Cerebellar cortex (tissue), 1 donor: ENCODE results near the gene DNAH14.
"Not testable (repeated sequence)": the region's sequence is repeated elsewhere in the genome, so short reads cannot be mapped to it uniquely, and the experiment has no call there.

Source experiments
- DNase-seq: peaks from one replicate; pipeline ENCODE4 v3.0.0-alpha.2; 2015; ENCODE audit warnings: low spot score

Gene DNAH14

DNA sequence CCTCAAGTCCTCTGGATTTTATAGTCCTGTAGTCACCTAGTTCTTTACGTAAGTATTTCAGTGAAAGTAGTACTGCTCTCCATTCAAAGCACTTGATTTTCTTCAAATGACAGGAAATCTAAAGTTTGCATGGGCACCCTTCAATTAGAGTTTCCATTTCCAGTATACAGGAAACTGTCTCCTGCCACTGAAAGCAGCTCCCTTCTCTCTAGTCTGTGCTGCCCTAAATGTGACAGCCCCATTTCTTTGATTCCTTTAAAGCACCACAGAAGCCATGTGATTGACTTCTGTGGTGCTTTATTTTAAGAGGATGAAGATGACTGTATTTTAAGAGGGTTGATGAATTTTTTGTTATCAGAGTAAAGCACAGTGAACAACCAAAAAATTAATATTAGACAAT is 226.1 kb downstream of the DNAH14 start:
- DNase-seq: no peak

DNA sequence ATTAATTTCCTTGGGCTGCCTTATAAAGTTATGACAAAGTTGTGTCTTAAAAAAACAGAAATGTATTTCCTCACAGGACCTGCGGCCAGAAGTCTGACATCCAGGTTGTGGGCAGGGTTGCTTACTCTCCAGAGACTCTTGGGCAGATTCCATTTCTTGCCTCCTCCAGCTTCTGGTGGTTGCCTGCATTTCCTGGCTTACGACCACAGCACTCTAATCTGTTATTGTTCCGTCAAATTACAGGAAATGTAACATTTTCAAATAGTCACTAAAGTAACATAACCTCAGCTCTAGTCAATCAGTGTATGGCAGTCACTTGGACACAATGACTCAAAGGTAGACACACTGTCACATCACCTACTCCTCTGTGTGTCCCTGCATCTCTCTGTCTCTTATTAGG is 226.8 kb downstream of the DNAH14 start:
- DNase-seq: no peak

GRCh38 chr1:225158291-225158690 is 228.8 kb downstream of the DNAH14 start:
- DNase-seq: no peak

DNA sequence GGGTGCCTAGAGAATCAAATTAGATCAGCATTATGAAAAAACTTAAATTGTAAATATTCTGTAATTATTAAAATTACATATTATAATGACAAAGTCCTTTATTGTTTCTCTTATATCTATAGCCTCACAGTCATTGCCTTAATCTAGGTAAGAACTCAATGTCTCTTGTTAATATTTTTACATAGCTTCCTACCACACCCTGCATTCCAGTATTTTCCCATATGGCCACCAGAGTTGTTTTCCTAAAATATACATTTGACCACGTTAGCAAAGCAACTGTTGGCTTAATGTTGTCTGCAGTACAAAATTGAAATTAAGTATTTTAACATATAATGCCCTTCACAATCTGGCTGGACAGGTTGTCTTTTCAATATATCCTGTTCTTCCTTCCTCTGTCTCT is 230.3 kb downstream of the DNAH14 start:
- no peak for DNase-seq

- DNase-seq: not testable (repeated sequence)
These were observed 247.9 kb downstream of the DNAH14 start for GRCh38 chr1:225177409-225177808.

- no peak for DNase-seq
These were observed 250.2 kb downstream of the DNAH14 start for GRCh38 chr1:225179686-225180085.

DNA sequence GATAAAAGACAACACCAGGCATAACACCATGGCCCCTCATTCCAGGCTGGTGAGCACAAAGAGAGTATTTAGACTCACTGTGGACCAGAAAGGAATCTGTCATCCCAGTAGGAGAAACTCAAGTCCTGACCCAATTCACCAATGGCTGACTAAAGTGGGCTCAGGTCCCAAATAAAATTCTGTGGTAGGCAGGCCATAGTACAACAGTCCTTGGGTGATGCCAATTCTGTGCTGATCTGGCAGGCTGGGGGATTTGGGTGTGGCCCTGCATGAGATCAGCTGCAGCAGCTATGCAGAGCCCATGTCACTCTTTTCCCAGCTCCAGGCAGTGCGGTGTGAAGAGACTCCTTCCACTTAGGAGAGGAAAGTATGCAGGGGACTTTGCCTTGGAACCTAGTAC is 253.2 kb downstream of the DNAH14 start:
- DNase-seq: no peak

DNA sequence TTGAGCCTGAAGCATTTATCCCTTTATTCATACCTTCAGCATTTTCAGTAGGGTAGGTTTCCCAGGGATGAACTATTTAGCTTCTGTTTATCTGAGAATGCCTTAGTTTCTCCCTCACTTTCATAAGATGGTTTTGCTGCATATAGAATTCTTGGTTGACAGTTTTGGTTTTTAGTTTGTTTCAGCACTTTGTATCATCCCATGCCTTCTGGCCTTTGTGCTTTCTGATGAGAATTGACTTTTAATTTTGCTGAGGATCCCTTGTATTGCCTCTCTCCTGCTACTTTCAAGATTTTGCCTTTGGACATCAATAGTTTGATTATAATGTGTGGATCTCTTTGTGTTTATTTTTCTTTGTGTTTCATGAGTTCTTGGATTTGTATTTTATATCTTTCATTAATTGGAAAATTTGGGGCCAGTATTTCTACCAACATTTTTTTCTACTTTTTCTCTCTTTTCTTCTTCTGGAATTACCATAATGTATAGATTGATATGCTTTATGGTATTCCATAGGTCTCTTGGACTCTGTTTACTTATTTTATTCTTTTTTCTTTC is 261.8 kb downstream of the DNAH14 start:
- no peak for DNase-seq

DNA sequence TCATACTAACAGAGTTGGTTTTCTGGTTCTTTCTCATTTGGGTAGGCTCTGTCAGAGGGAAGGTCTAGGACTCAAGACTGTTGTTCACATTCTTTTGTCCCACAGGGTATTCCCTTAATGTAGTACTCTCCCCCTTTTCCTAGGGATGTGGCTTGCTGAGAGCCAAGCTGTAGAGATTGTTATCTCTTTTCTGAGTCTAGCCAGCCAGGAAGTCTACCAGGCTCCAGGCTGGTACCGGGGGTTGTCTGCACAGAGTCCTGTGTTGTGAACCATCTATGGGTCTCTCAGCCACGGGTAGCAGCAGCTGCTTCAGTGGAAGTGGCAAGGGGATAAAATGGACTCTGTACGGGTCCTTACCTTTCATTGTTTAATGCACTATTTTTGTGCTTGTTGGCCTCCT is 272.0 kb downstream of the DNAH14 start:
- DNase-seq: no peak

DNA sequence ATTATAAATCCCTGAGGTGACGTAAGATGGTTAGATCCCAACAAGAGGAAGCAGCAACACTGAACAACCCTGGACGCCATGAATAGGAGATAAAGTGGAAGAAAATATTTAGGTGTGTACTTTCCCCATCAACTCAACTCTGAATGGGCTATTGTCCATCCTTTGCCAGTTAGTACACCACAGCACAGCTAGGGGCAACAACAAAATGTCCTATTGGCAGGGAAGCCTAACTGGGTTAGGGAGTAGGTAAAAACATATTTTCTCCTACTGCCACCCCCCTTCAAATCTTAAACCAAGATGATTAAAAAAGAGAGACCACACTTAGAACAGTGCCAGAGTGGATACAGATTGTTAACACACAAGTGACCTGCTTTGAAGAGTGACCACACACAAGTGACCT is 278.3 kb downstream of the DNAH14 start:
- DNase-seq: no peak

GRCh38 chr1:225209153-225209552 is 279.7 kb downstream of the DNAH14 start:
- DNase-seq: no peak

DNA sequence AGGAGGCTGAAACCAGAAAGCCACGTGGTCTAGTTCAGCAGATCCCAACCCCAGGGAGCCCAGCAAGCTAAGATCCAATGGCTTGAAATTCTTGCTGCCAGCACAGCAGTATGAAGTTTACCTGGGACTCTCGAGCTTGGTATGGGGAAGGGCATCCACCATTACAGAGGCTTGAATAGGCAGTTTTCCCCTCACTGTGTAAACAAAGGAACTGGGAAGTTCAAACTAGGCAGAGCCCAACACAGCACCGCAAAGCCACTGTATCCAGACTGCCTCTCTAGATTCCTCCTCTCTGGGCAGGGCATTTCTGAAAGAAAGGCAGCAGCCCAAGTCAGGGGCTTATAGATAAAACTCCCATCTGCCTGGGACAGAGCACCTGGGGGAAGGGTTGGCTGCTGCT is 280.7 kb downstream of the DNAH14 start:
- not testable (repeated sequence) for DNase-seq

- DNase-seq: not testable (repeated sequence)
These were observed 282.4 kb downstream of the DNAH14 start for GRCh38 chr1:225211694-225212442.

- DNase-seq: no peak
These were observed 294.8 kb downstream of the DNAH14 start for GRCh38 chr1:225224287-225224686.

GRCh38 chr1:225225681-225226080 is 296.2 kb downstream of the DNAH14 start:
- DNase-seq: no peak

- DNase-seq: no peak
These were observed 299.4 kb downstream of the DNAH14 start for GRCh38 chr1:225228871-225229303.

DNA sequence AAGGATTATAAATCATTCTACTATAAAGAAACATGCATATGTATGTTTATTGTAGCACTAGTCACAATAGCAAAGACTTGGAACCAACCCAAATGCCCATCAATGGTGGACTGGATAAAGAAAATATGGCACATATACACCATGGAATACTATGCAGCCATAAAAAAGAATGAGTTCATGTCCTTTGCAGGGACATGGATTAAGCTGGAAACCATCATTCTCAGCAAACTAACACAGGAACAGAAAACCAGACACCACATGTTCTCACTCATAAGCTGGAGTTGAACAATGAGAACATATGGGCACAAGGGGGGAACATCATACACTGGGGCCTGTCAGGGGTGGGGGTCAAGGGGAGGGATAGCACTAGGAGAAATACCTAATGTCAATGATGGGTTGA is 300.0 kb downstream of the DNAH14 start:
- not testable (repeated sequence) for DNase-seq

- DNase-seq: no peak
These were observed 301.0 kb downstream of the DNAH14 start for GRCh38 chr1:225230483-225230882.

- not testable (repeated sequence) for DNase-seq
These were observed 303.5 kb downstream of the DNAH14 start for GRCh38 chr1:225232930-225233329.

- no peak for DNase-seq
These were observed 313.1 kb downstream of the DNAH14 start for GRCh38 chr1:225242611-225243010.

DNA sequence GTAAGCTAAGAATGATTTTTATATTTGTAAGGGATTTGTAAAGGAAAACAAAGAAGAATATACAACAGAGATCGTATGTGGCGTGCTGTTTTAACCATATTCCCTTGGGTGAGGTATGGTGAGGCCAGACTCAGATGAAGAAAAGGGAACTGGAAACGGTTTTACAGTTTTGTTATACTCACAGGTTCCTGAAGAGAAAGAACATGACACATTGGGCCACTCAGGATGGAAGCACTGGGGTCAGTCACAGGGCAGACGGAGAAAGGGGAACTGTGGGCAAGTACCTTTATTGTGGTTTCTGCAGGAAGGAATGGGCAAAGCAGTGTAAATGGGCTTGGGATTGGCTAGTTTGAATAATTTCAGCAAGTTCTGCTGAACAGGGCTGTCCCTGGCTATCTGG is 321.0 kb downstream of the DNAH14 start:
- no peak for DNase-seq

DNA sequence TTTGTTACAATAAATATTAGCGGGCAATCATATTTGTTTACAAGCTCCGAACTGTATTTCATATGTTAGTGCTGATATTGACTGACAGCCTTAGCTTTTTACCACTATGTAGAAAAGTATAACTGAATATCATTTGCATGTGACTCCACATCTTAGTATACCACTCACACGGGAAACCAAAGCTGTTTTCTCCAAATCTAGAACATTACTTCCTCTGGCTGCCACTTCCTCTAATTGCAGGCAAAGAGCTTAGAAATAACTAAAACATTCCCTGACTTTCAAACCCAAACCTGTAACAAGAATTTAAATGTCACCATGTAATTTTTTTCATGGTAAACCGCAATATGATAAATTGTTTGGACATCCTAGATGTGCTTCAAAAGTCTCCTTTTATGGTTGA is 323.7 kb downstream of the DNAH14 start:
- DNase-seq: no peak

GRCh38 chr1:225253784-225254183 is 324.3 kb downstream of the DNAH14 start:
- no peak for DNase-seq

- DNase-seq: no peak
These were observed 325.2 kb downstream of the DNAH14 start for GRCh38 chr1:225254676-225255075.
